ENCODE measurements around the gene SLC2A8. TPM values are rescaled to one million over a fixed set of nuclear protein-coding genes. Genes with fewer than 3 reads are reported as not detected.

Gene SLC2A8
- total RNA-seq, 6 donors from 2014 or later = 7.0 to 27.4 (median 20.2) TPM

- Histone ChIP-seq H3K27me3 (no peaks in the 10 kb centered on the region), H3K36me3 (no peaks in the 10 kb centered on the region), H3K4me3 (no peak overlapping the region), H3K9me3 (no peaks in the 10 kb centered on the region), H3K27ac (no peak overlapping the region), H3K4me1 (peaks cover 4 to 11% (median 8%) of the 10 kb centered on the region in 4 donors)
- 89 to 95% methylated on average over 9 to 11 of the region's 13 CpGs for WGBS, 2 donors
- DNase-seq (peak in 1 of 2 donors; percentile 33), ATAC-seq (ENCODE audit: low FRiP score in 2 of 2) (no peak)
- TF ChIP-seq CTCF (IDR thresholded peaks at IDR 0.05) (no peak), EP300 (IDR thresholded peaks at IDR 0.05) (no peak), POLR2A (IDR thresholded peaks at IDR 0.05) (no peak), POLR2AphosphoS5 (IDR thresholded peaks at IDR 0.05) (no peak)
These were observed 12.1 kb upstream of the SLC2A8 start for GRCh38 chr9:127384901-127385300.

GRCh38 chr9:127386249-127386648 lies 10.7 kb upstream of the SLC2A8 start:
- no peaks in the 10 kb centered on the region for H3K36me3 ChIP-seq
- 87 to 88% methylated on average over 4 of the region's 4 CpGs for WGBS, 2 donors
- no peak overlapping the region for H3K4me3 ChIP-seq
- peaks cover 4 to 11% (median 8%) of the 10 kb centered on the region in 4 donors for H3K4me1 ChIP-seq
- no peaks in the 10 kb centered on the region for H3K9me3 ChIP-seq
- H3K27ac ChIP-seq = no peak overlapping the region
- no peak for ATAC-seq (ENCODE audit: low FRiP score in 2 of 2)
- TF ChIP-seq POLR2AphosphoS5 (IDR thresholded peaks at IDR 0.05) = no peak
- TF ChIP-seq CTCF (IDR thresholded peaks at IDR 0.05) = no peak
- TF ChIP-seq EP300 (IDR thresholded peaks at IDR 0.05) = no peak
- TF ChIP-seq POLR2A (IDR thresholded peaks at IDR 0.05) = no peak
- no peak for DNase-seq
- H3K27me3 ChIP-seq = no peaks in the 10 kb centered on the region

- Histone ChIP-seq H3K36me3 (no peaks in the 10 kb centered on the region), H3K27ac (no peak overlapping the region), H3K4me1 (peaks cover 4 to 11% (median 8%) of the 10 kb centered on the region in 4 donors), H3K4me3 (no peak overlapping the region), H3K27me3 (no peaks in the 10 kb centered on the region), H3K9me3 (no peaks in the 10 kb centered on the region)
- 94% methylated on average over 9 to 10 of the region's 10 CpGs for WGBS, 2 donors
- TF ChIP-seq CTCF (IDR thresholded peaks at IDR 0.05) (no peak), EP300 (IDR thresholded peaks at IDR 0.05) (no peak), POLR2A (IDR thresholded peaks at IDR 0.05) (no peak), POLR2AphosphoS5 (IDR thresholded peaks at IDR 0.05) (no peak)
- ATAC-seq (ENCODE audit: low FRiP score in 2 of 2) = no peak
- no peak for DNase-seq
These were observed 10.0 kb upstream of the SLC2A8 start for GRCh38 chr9:127386981-127387380.

GRCh38 chr9:127388037-127388855 lies 8.7 kb upstream of the SLC2A8 start:
- H3K27ac ChIP-seq = no peak overlapping the region
- H3K27me3 ChIP-seq = no peaks in the 10 kb centered on the region
- H3K4me1 ChIP-seq = peaks cover 4 to 11% (median 8%) of the 10 kb centered on the region in 4 donors
- ATAC-seq (ENCODE audit: low FRiP score in 2 of 2) (peak; percentile 27 to 95), DNase-seq (no peak)
- no peak overlapping the region for H3K4me3 ChIP-seq
- H3K9me3 ChIP-seq = no peaks in the 10 kb centered on the region
- TF ChIP-seq POLR2A (IDR thresholded peaks at IDR 0.05) = no peak
- TF ChIP-seq CTCF (IDR thresholded peaks at IDR 0.05) = no peak
- no peak for TF ChIP-seq POLR2AphosphoS5 (IDR thresholded peaks at IDR 0.05)
- TF ChIP-seq EP300 (IDR thresholded peaks at IDR 0.05) = no peak
- H3K36me3 ChIP-seq = no peaks in the 10 kb centered on the region
- WGBS, 2 donors = 50 to 67% methylated on average over 10 of the region's 10 CpGs

GRCh38 chr9:127388856-127389238 lies 8.1 kb upstream of the SLC2A8 start:
- TF ChIP-seq POLR2AphosphoS5 (IDR thresholded peaks at IDR 0.05) = no peak
- no peak for TF ChIP-seq POLR2A (IDR thresholded peaks at IDR 0.05)
- no peak for TF ChIP-seq CTCF (IDR thresholded peaks at IDR 0.05)
- TF ChIP-seq EP300 (IDR thresholded peaks at IDR 0.05) = no peak
- Histone ChIP-seq H3K36me3 (no peaks in the 10 kb centered on the region), H3K9me3 (no peaks in the 10 kb centered on the region), H3K4me3 (no peak overlapping the region), H3K27ac (no peak overlapping the region), H3K27me3 (no peaks in the 10 kb centered on the region), H3K4me1 (peaks cover 4 to 11% (median 8%) of the 10 kb centered on the region in 4 donors)
- WGBS, 2 donors = 72 to 79% methylated on average over 6 of the region's 6 CpGs
- ATAC-seq (ENCODE audit: low FRiP score in 2 of 2) (no peak), DNase-seq (no peak)
